Stomach smooth muscle (tissue), 2 donors: ENCODE measurements around the gene SH3TC1.

Experiments
- H3K27ac ChIP-seq: one replicate; pipeline ENCODE4 v1.7.0; 2013; ENCODE audit warnings: mild to moderate bottlenecking, low read length, inconsistent platforms
- H3K27me3 ChIP-seq, 2 donors: one replicate each; pipeline ENCODE4 v1.7.0; 2013; ENCODE audit warnings: low read length in 2 of 2; ENCODE audit not compliant: insufficient read depth in 2 of 2, control insufficient read depth in 1 of 2
- H3K36me3 ChIP-seq, 2 donors: one replicate each; pipeline ENCODE4 v1.7.0; 2013; ENCODE audit warnings: low read length in 2 of 2; ENCODE audit not compliant: control insufficient read depth in 2 of 2, insufficient read depth in 2 of 2
- H3K4me1 ChIP-seq: one replicate; pipeline ENCODE4 v1.7.0; 2013; ENCODE audit warnings: low read length; ENCODE audit not compliant: control insufficient read depth, insufficient read depth
- H3K4me3 ChIP-seq, 2 donors: one replicate each; pipeline ENCODE4 v1.7.0; 2013; ENCODE audit warnings: low read length in 2 of 2
- H3K9ac ChIP-seq, 2 donors: one replicate each; pipeline ENCODE4 v1.7.0; 2013; ENCODE audit warnings: low read length in 2 of 2, mild to moderate bottlenecking in 1 of 2
- H3K9me3 ChIP-seq, 2 donors: one replicate each; pipeline ENCODE4 v1.7.0; 2013; ENCODE audit warnings: low read length in 2 of 2; ENCODE audit not compliant: control insufficient read depth in 2 of 2
- donor health status: healthy.
- donor health status: Pancreatic carcinoma.

SH3TC1 gene

DNA sequence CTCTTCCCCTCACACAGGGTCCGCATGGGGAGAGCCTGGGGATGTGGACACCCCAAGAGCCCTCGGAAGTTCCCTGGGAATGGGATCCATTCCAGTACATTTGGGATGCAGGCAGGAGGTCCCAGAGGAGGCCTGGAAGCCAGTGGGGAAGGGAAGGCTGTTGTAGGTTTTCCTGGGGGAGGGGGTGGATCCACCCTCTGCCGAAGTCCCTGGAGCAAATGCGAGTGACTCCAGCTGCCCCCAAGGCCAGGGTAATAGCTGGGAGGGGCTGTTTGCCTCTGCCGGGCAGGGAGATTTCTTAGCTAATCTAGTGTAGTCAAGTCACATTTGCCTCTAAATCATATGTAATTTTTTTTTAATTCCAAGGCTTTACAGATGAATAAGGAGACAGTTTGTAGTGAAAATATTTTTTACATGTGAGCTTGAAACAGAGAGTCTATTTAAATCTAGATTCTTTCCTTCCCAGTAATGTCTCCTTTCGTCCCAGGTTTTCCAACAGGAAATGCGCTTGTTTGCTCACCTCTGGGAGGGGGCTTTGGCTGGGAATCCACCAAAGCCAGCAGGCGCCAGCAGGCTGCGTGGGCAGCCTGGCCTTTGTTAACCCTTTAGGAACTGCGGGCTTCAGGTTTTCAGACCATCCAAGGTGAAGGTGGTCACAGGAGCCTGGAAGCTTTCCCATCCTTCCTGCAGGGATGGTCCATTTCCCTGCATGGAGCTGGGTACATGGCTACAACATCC lies 26.8 kb downstream of the SH3TC1 start:
- Histone ChIP-seq H3K27ac (no peak overlapping the region), H3K9ac (no peak overlapping the region), H3K36me3 (no peaks in the 10 kb centered on the region), H3K4me3 (no peak overlapping the region), H3K9me3 (peaks cover 2 to 3% of the 10 kb centered on the region in 2 donors), H3K4me1 (peaks cover 12% of the 10 kb centered on the region), H3K27me3 (no peaks in the 10 kb centered on the region)

DNA sequence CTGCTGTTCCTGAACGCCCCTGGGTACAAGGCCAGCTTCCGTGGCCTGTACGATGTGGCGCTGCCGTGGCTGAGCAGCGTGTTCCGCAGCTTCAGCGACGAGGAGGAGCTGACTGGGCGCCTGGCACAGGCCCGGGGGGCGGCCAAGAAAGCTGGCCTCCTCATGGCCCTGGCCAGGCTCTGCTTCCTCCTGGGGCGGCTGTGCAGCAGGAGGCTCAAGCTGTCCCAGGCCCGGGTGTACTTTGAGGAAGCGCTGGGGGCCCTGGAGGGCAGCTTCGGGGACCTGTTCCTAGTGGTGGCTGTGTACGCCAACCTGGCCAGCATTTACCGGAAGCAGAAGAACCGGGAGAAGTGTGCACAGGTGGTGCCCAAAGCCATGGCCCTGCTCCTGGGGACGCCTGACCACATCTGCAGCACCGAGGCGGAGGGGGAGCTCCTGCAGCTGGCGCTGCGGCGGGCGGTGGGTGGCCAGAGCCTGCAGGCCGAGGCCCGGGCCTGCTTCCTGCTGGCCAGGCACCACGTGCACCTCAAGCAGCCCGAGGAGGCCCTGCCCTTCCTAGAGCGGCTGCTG lies 28.2 kb downstream of the SH3TC1 start:
- no peaks in the 10 kb centered on the region for H3K36me3 ChIP-seq
- no peak overlapping the region for H3K27ac ChIP-seq

DNA sequence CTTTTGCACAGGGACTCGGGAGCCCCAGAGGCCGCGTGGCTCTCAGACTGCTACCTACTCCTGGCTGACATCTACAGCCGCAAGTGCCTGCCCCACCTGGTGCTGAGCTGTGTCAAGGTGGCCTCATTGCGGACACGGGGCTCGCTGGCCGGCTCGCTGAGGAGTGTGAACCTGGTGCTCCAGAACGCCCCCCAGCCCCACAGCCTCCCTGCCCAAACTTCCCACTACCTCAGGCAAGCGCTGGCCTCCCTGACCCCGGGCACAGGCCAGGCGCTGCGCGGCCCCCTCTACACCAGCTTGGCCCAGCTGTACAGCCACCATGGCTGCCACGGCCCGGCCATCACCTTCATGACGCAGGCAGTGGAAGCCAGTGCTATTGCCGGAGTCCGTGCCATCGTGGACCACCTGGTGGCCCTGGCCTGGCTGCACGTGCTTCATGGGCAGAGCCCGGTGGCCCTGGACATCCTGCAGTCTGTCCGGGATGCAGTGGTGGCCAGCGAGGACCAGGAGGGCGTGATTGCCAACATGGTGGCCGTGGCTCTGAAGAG lies 28.8 kb downstream of the SH3TC1 start:
- Histone ChIP-seq H3K9ac (no peak overlapping the region), H3K27me3 (no peaks in the 10 kb centered on the region), H3K4me1 (peaks cover 12% of the 10 kb centered on the region), H3K36me3 (no peaks in the 10 kb centered on the region), H3K9me3 (no peaks in the 10 kb centered on the region), H3K4me3 (no peak overlapping the region), H3K27ac (no peak overlapping the region)

More for the DNA sequence above, 28.2 kb downstream of the SH3TC1 start:
- Histone ChIP-seq H3K4me3 (no peak overlapping the region), H3K27me3 (no peaks in the 10 kb centered on the region), H3K9ac (no peak overlapping the region), H3K9me3 (no peaks in the 10 kb centered on the region), H3K4me1 (peaks cover 12% of the 10 kb centered on the region)

DNA sequence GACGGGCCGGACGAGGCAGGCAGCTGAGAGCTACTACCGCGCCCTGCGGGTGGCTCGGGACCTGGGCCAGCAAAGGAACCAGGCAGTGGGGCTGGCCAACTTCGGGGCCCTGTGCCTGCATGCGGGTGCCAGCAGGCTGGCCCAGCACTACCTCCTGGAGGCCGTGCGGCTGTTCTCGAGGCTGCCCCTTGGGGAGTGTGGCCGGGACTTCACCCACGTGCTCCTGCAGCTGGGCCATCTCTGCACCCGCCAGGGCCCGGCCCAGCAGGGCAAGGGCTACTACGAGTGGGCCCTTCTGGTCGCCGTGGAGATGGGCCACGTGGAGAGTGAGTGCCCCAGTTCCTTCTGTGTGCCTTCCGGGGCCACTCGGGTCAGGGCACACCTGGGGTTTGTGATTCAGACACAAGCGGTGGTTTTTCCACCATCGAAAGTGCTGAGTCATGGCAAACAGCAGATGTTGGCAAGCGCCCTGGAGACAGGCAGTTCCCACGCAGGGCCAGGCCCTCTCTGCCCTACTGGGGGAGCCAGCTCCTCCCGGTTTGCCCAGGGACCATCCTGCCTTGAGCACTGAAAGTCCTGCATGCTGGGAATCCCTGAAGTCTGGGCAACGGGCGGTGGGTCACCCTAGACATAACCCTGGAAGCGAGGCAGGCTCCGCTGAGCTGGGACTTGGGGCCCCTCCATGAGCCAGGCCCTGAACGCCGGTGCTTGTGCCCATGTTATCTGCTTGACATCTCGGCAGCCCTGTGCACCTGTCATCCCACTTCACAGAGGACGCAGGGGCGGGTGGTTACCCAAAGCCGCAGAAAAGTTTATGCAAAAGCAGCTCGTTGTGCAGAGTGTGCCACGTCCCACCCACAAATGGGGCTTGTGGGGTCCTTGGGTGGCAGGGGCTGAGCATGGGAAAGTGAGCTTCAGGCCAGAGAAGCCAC lies 29.5 kb downstream of the SH3TC1 start:
- H3K4me1 ChIP-seq, result peaks cover 12% of the 10 kb centered on the region
- no peak overlapping the region for H3K27ac ChIP-seq
- H3K9ac ChIP-seq, result no peak overlapping the region
- H3K36me3 ChIP-seq, result no peaks in the 10 kb centered on the region
- no peak overlapping the region for H3K4me3 ChIP-seq
- no peaks in the 10 kb centered on the region for H3K9me3 ChIP-seq
- H3K27me3 ChIP-seq, result no peaks in the 10 kb centered on the region

DNA sequence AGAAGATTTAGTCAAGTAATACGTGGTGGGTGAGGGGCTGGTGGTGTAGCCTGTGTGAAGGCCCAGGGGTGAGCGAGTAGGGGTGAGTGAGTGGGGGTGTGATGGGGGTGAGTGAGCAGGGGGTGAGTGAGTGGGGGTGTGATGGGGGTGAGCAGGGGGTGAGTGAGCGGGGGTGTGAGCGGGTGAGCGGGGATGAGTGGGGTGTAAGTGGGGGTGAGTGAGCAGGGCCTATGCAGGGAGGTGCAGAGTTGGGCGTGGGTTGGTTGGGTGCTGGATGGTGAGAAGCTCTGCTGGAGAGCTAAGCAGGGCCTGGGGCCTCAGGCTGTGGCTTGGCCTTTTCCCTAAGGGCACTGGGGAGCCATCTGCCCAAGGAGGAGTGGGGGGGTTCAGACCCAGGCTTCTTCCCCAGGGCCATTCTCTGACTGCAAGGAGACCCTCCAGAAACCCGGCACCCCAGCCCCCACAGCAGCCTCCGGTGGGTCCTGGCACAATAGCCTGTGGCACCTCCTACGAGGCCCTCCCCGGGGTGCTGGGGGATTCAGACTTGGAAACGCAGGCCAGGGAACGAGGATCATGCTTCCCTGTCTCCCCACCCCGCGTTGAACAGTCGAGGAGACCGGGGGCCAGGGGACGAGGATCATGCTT lies 30.4 kb downstream of the SH3TC1 start:
- Histone ChIP-seq H3K27me3 (no peaks in the 10 kb centered on the region), H3K9me3 (no peaks in the 10 kb centered on the region), H3K27ac (no peak overlapping the region), H3K4me1 (peaks cover 12% of the 10 kb centered on the region), H3K36me3 (no peaks in the 10 kb centered on the region), H3K4me3 (no peak overlapping the region), H3K9ac (no peak overlapping the region)

DNA sequence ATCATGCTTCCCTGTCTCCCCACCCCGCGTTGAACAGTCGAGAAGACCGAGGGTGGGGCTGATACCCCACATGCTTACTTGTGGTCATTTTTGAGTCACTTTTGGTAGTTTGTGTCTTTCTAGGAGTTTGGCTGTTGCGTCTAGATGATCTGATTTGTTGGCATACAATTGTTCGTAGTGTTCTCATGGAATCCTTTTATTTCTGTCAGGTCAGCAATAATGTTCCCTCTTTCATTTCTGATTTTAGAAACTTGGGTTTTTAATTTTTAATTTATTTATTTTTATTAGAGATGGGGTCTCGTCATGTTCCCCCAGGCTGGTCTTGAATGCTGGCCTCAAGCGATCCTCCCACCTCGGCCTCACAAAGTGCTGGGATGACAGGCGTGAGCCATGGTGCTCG lies 30.9 kb downstream of the SH3TC1 start:
- Histone ChIP-seq H3K9me3 (no peaks in the 10 kb centered on the region), H3K27me3 (no peaks in the 10 kb centered on the region), H3K27ac (no peak overlapping the region), H3K36me3 (no peaks in the 10 kb centered on the region), H3K9ac (no peak overlapping the region), H3K4me3 (no peak overlapping the region), H3K4me1 (peaks cover 12% of the 10 kb centered on the region)

DNA sequence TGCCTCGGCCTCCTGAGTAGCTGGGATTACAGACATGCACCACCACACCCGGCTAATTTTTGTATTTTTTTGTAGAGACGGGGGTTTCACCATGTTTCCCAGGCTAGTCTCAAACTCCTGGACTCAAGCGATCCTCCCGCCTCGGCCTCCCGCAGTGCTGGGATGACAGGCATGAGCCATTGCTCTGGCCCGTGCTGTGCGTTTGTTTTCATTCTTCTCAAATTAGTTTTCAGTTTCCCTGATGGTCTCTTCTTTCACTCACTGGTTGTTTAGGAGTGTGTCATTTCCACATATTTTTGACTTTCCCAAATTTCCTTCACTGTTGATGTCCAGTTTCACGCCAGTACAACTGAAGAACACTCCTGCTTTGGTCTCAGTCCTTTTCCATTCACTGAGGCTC lies 31.8 kb downstream of the SH3TC1 start:
- Histone ChIP-seq H3K27me3 (no peaks in the 10 kb centered on the region), H3K4me1 (peaks cover 12% of the 10 kb centered on the region), H3K27ac (no peak overlapping the region), H3K9me3 (no peaks in the 10 kb centered on the region), H3K4me3 (no peak overlapping the region), H3K36me3 (no peaks in the 10 kb centered on the region), H3K9ac (no peak overlapping the region)

DNA sequence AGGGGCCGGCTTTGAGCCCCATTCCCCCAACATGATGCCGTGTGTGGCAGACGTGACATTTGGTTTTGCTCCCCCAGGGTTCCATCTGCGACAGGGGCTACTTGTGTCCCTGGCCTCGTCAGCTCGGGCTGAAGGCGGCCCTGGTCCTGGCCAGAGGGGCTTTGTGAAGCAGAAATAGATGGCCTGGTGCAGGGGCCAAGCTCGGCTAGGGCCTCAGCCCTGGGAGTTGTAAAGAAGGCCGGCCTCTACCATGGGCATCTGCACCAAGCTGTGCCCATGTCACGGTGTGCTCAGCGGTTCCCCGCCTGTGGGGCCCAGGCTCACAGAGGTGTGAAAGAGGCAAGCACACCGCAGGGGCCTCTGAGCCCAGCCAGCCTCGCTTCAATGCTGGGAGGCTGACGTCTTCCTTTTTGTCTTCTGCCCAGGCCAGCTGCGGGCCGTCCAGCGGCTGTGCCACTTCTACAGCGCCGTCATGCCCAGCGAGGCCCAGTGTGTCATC lies 32.5 kb downstream of the SH3TC1 start:
- H3K27ac ChIP-seq, result no peak overlapping the region
- peaks cover 12% of the 10 kb centered on the region for H3K4me1 ChIP-seq
- H3K4me3 ChIP-seq, result no peak overlapping the region
- H3K9ac ChIP-seq, result no peak overlapping the region
- no peaks in the 10 kb centered on the region for H3K36me3 ChIP-seq
- H3K27me3 ChIP-seq, result no peaks in the 10 kb centered on the region
- no peaks in the 10 kb centered on the region for H3K9me3 ChIP-seq

DNA sequence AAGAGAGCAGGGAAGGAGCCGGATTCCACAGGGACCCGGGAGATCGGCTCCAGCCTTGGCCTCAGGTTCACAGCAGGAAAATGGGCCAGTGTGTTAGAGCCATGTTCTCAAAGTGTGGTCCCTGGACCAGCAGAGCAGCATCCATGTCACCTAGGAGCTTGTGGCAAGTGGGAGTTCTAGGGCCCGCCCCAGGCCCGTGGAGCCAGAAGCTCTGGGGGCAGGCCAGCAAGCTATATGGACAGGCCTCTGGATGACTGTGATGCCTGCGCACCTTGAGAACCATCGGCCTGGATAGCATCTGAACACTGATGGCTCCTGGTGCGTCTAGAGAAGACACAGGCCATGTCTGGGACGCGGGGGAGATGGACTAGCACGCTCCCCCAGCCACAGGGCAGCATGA lies 33.7 kb downstream of the SH3TC1 start:
- Histone ChIP-seq H3K27me3 (no peaks in the 10 kb centered on the region), H3K4me1 (peaks cover 12% of the 10 kb centered on the region), H3K4me3 (no peak overlapping the region), H3K36me3 (no peaks in the 10 kb centered on the region), H3K9me3 (no peaks in the 10 kb centered on the region), H3K9ac (no peak overlapping the region), H3K27ac (no peak overlapping the region)
